HEK293 (cell line): ENCODE data around the gene MED8.

Experiments
- ZNF335 ChIP-seq: fragments of 450-650 bp; formaldehyde crosslinking; conservative IDR thresholded peaks from 2 replicates; pipeline ENCODE4 v1.5.1; 2016; ENCODE audit warnings: missing biosample characterization, missing genetic modification characterization
- ZNF664 ChIP-seq: fragments of 450-650 bp; formaldehyde crosslinking; IDR thresholded peaks from 2 replicates; pipeline ENCODE4 v1.5.1; 2016; ENCODE audit warnings: missing biosample characterization, missing genetic modification characterization
- ZNF677 ChIP-seq: fragments of 450-650 bp; IDR thresholded peaks from 2 replicates; pipeline ENCODE4 v1.5.0; 2018; ENCODE audit warnings: missing biosample characterization, mild to moderate bottlenecking, missing genetic modification characterization, moderate library complexity
- TF ChIP-seq, protein P1 (sequence below): fragments of 450-650 bp; formaldehyde crosslinking; IDR thresholded peaks from 2 replicates; pipeline ENCODE4 v1.5.1; 2016; ENCODE audit warnings: missing biosample characterization, missing genetic modification characterization
- TF ChIP-seq, protein P2 (sequence below): fragments of 450-650 bp; formaldehyde crosslinking; IDR thresholded peaks from 2 replicates; pipeline ENCODE4; 2016; ENCODE audit warnings: missing biosample characterization, missing genetic modification characterization

DNA sequence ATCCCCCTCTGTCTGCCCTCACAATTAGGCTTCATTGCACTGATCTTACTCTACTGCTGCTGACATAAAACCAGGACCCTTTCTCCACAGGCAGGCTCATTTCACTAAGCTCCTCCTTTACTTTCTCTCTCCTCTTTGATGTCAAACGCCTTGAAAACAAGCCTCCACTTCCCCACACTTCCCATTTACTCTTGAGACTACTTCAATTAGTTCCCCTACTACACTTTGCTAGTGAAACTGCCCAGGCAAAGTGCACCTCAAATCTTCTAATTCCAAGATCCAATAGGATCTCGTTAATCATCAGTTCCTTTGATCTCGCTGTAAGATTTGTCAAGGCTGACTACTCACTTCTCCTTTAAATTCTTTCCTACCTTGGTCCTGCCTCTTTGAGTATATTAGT lies 36.7 kb downstream of the MED8 start:
- TF ChIP-seq, protein P1, sequence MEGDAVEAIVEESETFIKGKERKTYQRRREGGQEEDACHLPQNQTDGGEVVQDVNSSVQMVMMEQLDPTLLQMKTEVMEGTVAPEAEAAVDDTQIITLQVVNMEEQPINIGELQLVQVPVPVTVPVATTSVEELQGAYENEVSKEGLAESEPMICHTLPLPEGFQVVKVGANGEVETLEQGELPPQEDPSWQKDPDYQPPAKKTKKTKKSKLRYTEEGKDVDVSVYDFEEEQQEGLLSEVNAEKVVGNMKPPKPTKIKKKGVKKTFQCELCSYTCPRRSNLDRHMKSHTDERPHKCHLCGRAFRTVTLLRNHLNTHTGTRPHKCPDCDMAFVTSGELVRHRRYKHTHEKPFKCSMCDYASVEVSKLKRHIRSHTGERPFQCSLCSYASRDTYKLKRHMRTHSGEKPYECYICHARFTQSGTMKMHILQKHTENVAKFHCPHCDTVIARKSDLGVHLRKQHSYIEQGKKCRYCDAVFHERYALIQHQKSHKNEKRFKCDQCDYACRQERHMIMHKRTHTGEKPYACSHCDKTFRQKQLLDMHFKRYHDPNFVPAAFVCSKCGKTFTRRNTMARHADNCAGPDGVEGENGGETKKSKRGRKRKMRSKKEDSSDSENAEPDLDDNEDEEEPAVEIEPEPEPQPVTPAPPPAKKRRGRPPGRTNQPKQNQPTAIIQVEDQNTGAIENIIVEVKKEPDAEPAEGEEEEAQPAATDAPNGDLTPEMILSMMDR = no peak
- TF ChIP-seq, protein P2, sequence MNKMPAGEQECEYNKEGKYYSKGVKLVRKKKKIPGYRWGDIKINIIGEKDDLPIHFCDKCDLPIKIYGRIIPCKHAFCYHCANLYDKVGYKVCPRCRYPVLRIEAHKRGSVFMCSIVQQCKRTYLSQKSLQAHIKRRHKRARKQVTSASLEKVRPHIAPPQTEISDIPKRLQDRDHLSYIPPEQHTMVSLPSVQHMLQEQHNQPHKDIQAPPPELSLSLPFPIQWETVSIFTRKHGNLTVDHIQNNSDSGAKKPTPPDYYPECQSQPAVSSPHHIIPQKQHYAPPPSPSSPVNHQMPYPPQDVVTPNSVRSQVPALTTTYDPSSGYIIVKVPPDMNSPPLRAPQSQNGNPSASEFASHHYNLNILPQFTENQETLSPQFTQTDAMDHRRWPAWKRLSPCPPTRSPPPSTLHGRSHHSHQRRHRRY (tag by site-specific recombination) = no peak
- TF ChIP-seq ZNF664 (tag by site-specific recombination) (no peak), ZNF677 (tag by site-specific recombination) (no peak), ZNF335 (tag by site-specific recombination) (no peak)
